Astrocyte (in vitro differentiated cells and primary cell): ENCODE measurements around the gene DYNLL1. TPM values are rescaled to one million over a fixed set of nuclear protein-coding genes. Genes with fewer than 3 reads are reported as not detected.

Experiments
- DNase-seq: peaks from one replicate; pipeline ENCODE4 v3.0.0-alpha.2; 2010; ENCODE audit warnings: low read depth
- FAIRE-seq: peaks from 2 replicates; lab custom pipeline; 2011; peaks lifted over from hg19 to GRCh38; lab: Jason Lieb, UNC
- H2AFZ ChIP-seq: 2 replicates; pipeline ENCODE4 v1.6.0; 2012; ENCODE audit warnings: low read depth, low read length, inconsistent platforms
- H3K27ac ChIP-seq: 2 replicates; pipeline ENCODE4 v1.5.1; 2011; ENCODE audit warnings: low read depth, low read length, inconsistent platforms
- H3K27me3 ChIP-seq: 2 replicates; pipeline ENCODE4 v1.6.0; 2011; ENCODE audit warnings: low read length, inconsistent platforms; ENCODE audit not compliant: insufficient read depth
- H3K36me3 ChIP-seq: 2 replicates; pipeline ENCODE4 v1.5.1; 2011; ENCODE audit warnings: low read length, inconsistent platforms; ENCODE audit not compliant: insufficient read depth
- H3K4me1 ChIP-seq: 2 replicates; pipeline ENCODE4 v1.5.1; 2011; ENCODE audit warnings: low read length, inconsistent platforms; ENCODE audit not compliant: insufficient read depth
- H3K4me2 ChIP-seq: 2 replicates; pipeline ENCODE4 v1.6.0; 2012; ENCODE audit warnings: low read length, inconsistent platforms
- H3K4me3 ChIP-seq: 2 replicates; pipeline ENCODE4 v1.5.1; 2011; ENCODE audit warnings: low read depth, mild to moderate bottlenecking, low read length, inconsistent platforms; ENCODE audit not compliant: insufficient read depth
- H3K79me2 ChIP-seq: 2 replicates; pipeline ENCODE4 v1.6.0; 2012; ENCODE audit warnings: mild to moderate bottlenecking, low read length, inconsistent platforms; ENCODE audit not compliant: insufficient read depth
- H3K9ac ChIP-seq: 2 replicates; pipeline ENCODE4 v1.6.0; 2012; ENCODE audit warnings: mild to moderate bottlenecking, low read length, inconsistent platforms
- H3K9me3 ChIP-seq: 2 replicates; pipeline ENCODE4 v1.5.1; 2012; ENCODE audit warnings: low read depth, mild to moderate bottlenecking, low read length, inconsistent platforms; ENCODE audit not compliant: insufficient read depth
- H4K20me1 ChIP-seq: 2 replicates; pipeline ENCODE4 v1.6.0; 2012; ENCODE audit warnings: low read length, inconsistent platforms; ENCODE audit not compliant: insufficient read depth
- H3K27ac Mint-ChIP-seq: one replicate; pipeline ENCODE4 v1.8.0; 2021; ENCODE audit warnings: mild to moderate bottlenecking, mixed read lengths; ENCODE audit not compliant: unreplicated experiment
- H3K27me3 Mint-ChIP-seq: one replicate; pipeline ENCODE4 v1.8.0; 2021; ENCODE audit warnings: low read depth, mixed read lengths; ENCODE audit not compliant: unreplicated experiment
- H3K36me3 Mint-ChIP-seq: one replicate; pipeline ENCODE4 v1.8.0; 2021; ENCODE audit warnings: low read depth, mixed read lengths; ENCODE audit not compliant: unreplicated experiment
- H3K4me1 Mint-ChIP-seq: one replicate; pipeline ENCODE4 v1.8.0; 2021; ENCODE audit warnings: low read depth, mixed read lengths; ENCODE audit not compliant: unreplicated experiment
- H3K4me3 Mint-ChIP-seq: one replicate; pipeline ENCODE4 v1.8.0; 2021; ENCODE audit warnings: mild to moderate bottlenecking, moderate library complexity, mixed read lengths; ENCODE audit not compliant: unreplicated experiment
- H3K9me3 Mint-ChIP-seq: one replicate; pipeline ENCODE4 v1.8.0; 2021; ENCODE audit warnings: mild to moderate bottlenecking, mixed read lengths; ENCODE audit not compliant: unreplicated experiment
- CTCF ChIP-seq: IDR thresholded peaks from 2 replicates; pipeline ENCODE4 v1.5.1; 2011; ENCODE audit warnings: low read depth, mild to moderate bottlenecking, inconsistent platforms, low read length, moderate library complexity; ENCODE audit not compliant: insufficient read depth
- EZH2 ChIP-seq: IDR thresholded peaks from 2 replicates; pipeline ENCODE4 v1.6.1; 2012; ENCODE audit warnings: mild to moderate bottlenecking, low read length, inconsistent platforms; ENCODE audit not compliant: insufficient read depth
- total RNA-seq: library from RNA; stranded (reverse); gene quantifications from 2 replicates; pipeline ENCODE4 v1.2.1, GENCODE V29; 2021

The DYNLL1 gene
- total RNA-seq, 1 donor from 2014 or later: 500 TPM

GRCh38 chr12:120536064-120536791 lies 40.3 kb downstream of the DYNLL1 start:
- DNase-seq (no peak), FAIRE-seq (no peak)
- peaks cover 35% of the 10 kb centered on the region for H3K4me1 ChIP-seq
- H3K4me2 ChIP-seq: peak overlapping the region; percentile 84
- H3K27ac Mint-ChIP-seq: no peak overlapping the region
- peak overlapping the region; percentile 69 for H3K4me3 ChIP-seq
- H2AFZ ChIP-seq: no peak overlapping the region
- peaks cover 65% of the 10 kb centered on the region for H4K20me1 ChIP-seq
- H3K9me3 ChIP-seq: no peaks in the 10 kb centered on the region
- H3K36me3 ChIP-seq: peaks cover 2% of the 10 kb centered on the region
- TF ChIP-seq CTCF (no peak), EZH2 (no peak)
- no peak overlapping the region for H3K27ac ChIP-seq
- peak overlapping the region; percentile 89 for H3K4me3 Mint-ChIP-seq
- peaks cover 5% of the 10 kb centered on the region for H3K36me3 Mint-ChIP-seq
- no peaks in the 10 kb centered on the region for H3K9me3 Mint-ChIP-seq
- peaks cover 33% of the 10 kb centered on the region for H3K4me1 Mint-ChIP-seq
- no peaks in the 10 kb centered on the region for H3K27me3 Mint-ChIP-seq
- peak overlapping the region; percentile 29 for H3K9ac ChIP-seq
- peaks cover 69% of the 10 kb centered on the region for H3K79me2 ChIP-seq
- H3K27me3 ChIP-seq: no peaks in the 10 kb centered on the region

GRCh38 chr12:120537856-120538220 lies 41.9 kb downstream of the DYNLL1 start:
- Histone ChIP-seq H3K4me3 (no peak overlapping the region), H3K27ac (no peak overlapping the region), H3K36me3 (peaks cover 2% of the 10 kb centered on the region), H3K4me1 (peaks cover 35% of the 10 kb centered on the region), H2AFZ (no peak overlapping the region), H4K20me1 (peaks cover 82% of the 10 kb centered on the region), H3K9ac (peak overlapping the region; percentile 6), H3K9me3 (no peaks in the 10 kb centered on the region), H3K4me2 (peak overlapping the region; percentile 84), H3K79me2 (peaks cover 79% of the 10 kb centered on the region), H3K27me3 (no peaks in the 10 kb centered on the region)
- peaks cover 33% of the 10 kb centered on the region for H3K4me1 Mint-ChIP-seq
- H3K36me3 Mint-ChIP-seq: peaks cover 8% of the 10 kb centered on the region
- DNase-seq (no peak), FAIRE-seq (no peak)
- no peaks in the 10 kb centered on the region for H3K9me3 Mint-ChIP-seq
- peak overlapping the region; percentile 89 for H3K4me3 Mint-ChIP-seq
- no peaks in the 10 kb centered on the region for H3K27me3 Mint-ChIP-seq
- H3K27ac Mint-ChIP-seq: no peak overlapping the region
- no peak for TF ChIP-seq CTCF
- no peak for TF ChIP-seq EZH2
